Natural killer cell (primary cell): ENCODE results near the gene RNF126. TPM values are rescaled to one million over a fixed set of nuclear protein-coding genes. Genes with fewer than 3 reads are reported as not detected.
"Not testable (repeated sequence)": the region's sequence is repeated elsewhere in the genome, so short reads cannot be mapped to it uniquely, and the experiment has no call there.

Experiments used
- ATAC-seq, 3 donors: fragments of 150-1000 bp in 2 of 3; fragments of 200-7000 bp in 1 of 3; cut with Tn5 transposase; 1 replicate in 1 of 3; 2 replicates in 2 of 3; pipeline ENCODE4 v1.10.0; 2021; ENCODE audit warnings: mild to moderate bottlenecking in 2 of 3, moderate library complexity in 2 of 3
- DNase-seq, 2 donors: peaks; one replicate each; pipeline versions ENCODE4 v3.0.0 to v3.0.0-alpha.2; 2013 to 2021; ENCODE audit warnings: mixed read lengths in 1 of 2
- H3K27ac ChIP-seq: one replicate; pipeline ENCODE4 v1.5.1; 2013; ENCODE audit warnings: mild to moderate bottlenecking, low read length
- H3K27me3 ChIP-seq: one replicate; pipeline ENCODE4 v1.6.1; 2013; ENCODE audit warnings: low read length; ENCODE audit not compliant: control insufficient read depth, insufficient read depth
- H3K36me3 ChIP-seq: one replicate; pipeline ENCODE4 v1.6.1; 2013; ENCODE audit warnings: low read length; ENCODE audit not compliant: control insufficient read depth, insufficient read depth
- H3K4me1 ChIP-seq: one replicate; pipeline ENCODE4 v1.6.1; 2013; ENCODE audit warnings: low read length; ENCODE audit not compliant: control insufficient read depth, insufficient read depth
- H3K4me3 ChIP-seq: one replicate; pipeline ENCODE4 v1.5.1; 2013; ENCODE audit warnings: low read length
- H3K9me3 ChIP-seq: one replicate; pipeline ENCODE4 v1.6.1; 2013; ENCODE audit warnings: low read length; ENCODE audit not compliant: control insufficient read depth, insufficient read depth
- H3K27ac Mint-ChIP-seq, 2 donors: one replicate each; pipeline ENCODE4 v1.8.0; 2022; ENCODE audit warnings: mild to moderate bottlenecking in 2 of 2, mixed read lengths in 2 of 2, moderate library complexity in 1 of 2
- H3K27me3 Mint-ChIP-seq, 2 donors: one replicate each; pipeline ENCODE4 v1.8.0; 2022; ENCODE audit warnings: low read depth in 2 of 2, mixed read lengths in 2 of 2
- H3K36me3 Mint-ChIP-seq: one replicate; pipeline ENCODE4 v1.8.0; 2022; ENCODE audit warnings: mixed read lengths
- H3K4me1 Mint-ChIP-seq, 2 donors: one replicate each; pipeline ENCODE4 v1.8.0; 2022; ENCODE audit warnings: mixed read lengths in 2 of 2
- H3K4me3 Mint-ChIP-seq: one replicate; pipeline ENCODE4 v1.8.0; 2022; ENCODE audit warnings: mild to moderate bottlenecking, moderate library complexity, mixed read lengths
- H3K9me3 Mint-ChIP-seq, 2 donors: one replicate each; pipeline ENCODE4 v1.8.0; 2022; ENCODE audit warnings: mixed read lengths in 2 of 2
- CTCF ChIP-seq: fragments of 200-600 bp; IDR thresholded peaks from one replicate; pipeline ENCODE4 v1.8.0; 2022; ENCODE audit warnings: antibody characterized with exemption
- WGBS: methylation state at CpG from one replicate; pipeline ENCODE4 v1.1.7; 2013; ENCODE audit warnings: missing lambda C conversion rate; ENCODE audit not compliant: insufficient coverage; 5-methylcytosine and 5-hydroxymethylcytosine counted together
- intact Hi-C: fragments of 100-400 bp; cut with micrococcal nuclease; formaldehyde crosslinking; loops from one replicate; pipeline ENCODE4 v1.14.2; 2022
- total RNA-seq, 4 donors: library from RNA; stranded (reverse); fragments of 120-200 nt in 1 of 4; gene quantifications; one replicate each; pipeline versions ENCODE4 v1.2.3 to v1.2.4, GENCODE V29; 2013 to 2022

RNF126 gene
- total RNA-seq, 3 donors from 2014 or later (not counting 1 experiment from before 2014, with no cell fraction given), result 119 to 149 (median 146) TPM

GRCh38 chr19:633068-633785, 29.8 kb downstream of the RNF126 start, which contains the start of gene POLRMT:
POLRMT (minus strand) TSS chr19:633537; CDS start chr19:633512, 25 bp downstream.
- Mint-ChIP-seq H3K36me3 (no peaks in the 10 kb centered on the region), H3K27ac (peak within 1 kb of the TSS; percentile 87 to 95), H3K4me1 (peaks cover 9 to 26% of the 10 kb centered on the region in 2 donors), H3K4me3 (peak within 1 kb of the TSS; percentile 82), H3K9me3 (no peaks in the 10 kb centered on the region), H3K27me3 (no peaks in the 10 kb centered on the region)
- Histone ChIP-seq H3K9me3 (no peaks in the 10 kb centered on the region), H3K36me3 (peaks cover 11% of the 10 kb centered on the region), H3K4me3 (peak within 1 kb of the TSS; percentile 77), H3K4me1 (peaks cover 25% of the 10 kb centered on the region), H3K27ac (peak within 1 kb of the TSS; percentile 79), H3K27me3 (no peaks in the 10 kb centered on the region)
- DNase-seq (peak; percentile 86 to 99), ATAC-seq (peak; percentile 94 to 96 (median 95))
- WGBS, result under 1% methylated on average over 67 of the region's 67 CpGs
- intact Hi-C loops, result no loop called here
- TF ChIP-seq CTCF, result no peak

- Histone ChIP-seq H3K4me3 (peak overlapping the region; percentile 77), H3K27ac (peak overlapping the region; percentile 43), H3K9me3 (no peaks in the 10 kb centered on the region), H3K27me3 (no peaks in the 10 kb centered on the region), H3K4me1 (peaks cover 24% of the 10 kb centered on the region), H3K36me3 (peaks cover 17% of the 10 kb centered on the region)
- Mint-ChIP-seq H3K36me3 (no peaks in the 10 kb centered on the region), H3K9me3 (no peaks in the 10 kb centered on the region), H3K4me1 (peaks cover 9 to 26% of the 10 kb centered on the region in 2 donors), H3K4me3 (peak overlapping the region; percentile 82), H3K27ac (peak overlapping the region; percentile 87 to 95), H3K27me3 (no peaks in the 10 kb centered on the region)
- intact Hi-C loops, result no loop called here
- no peak for ATAC-seq
- DNase-seq, result peak in 1 of 2 donors; percentile 43
- no peak for TF ChIP-seq CTCF
- 7% methylated on average over 35 of the region's 35 CpGs for WGBS
Measured at GRCh38 chr19:632579-633067, 30.4 kb downstream of the RNF126 start.

- ATAC-seq (no peak), DNase-seq (no peak)
- Histone ChIP-seq H3K27ac (no peak overlapping the region), H3K4me3 (no peak overlapping the region), H3K9me3 (no peaks in the 10 kb centered on the region), H3K27me3 (no peaks in the 10 kb centered on the region), H3K36me3 (peaks cover 24% of the 10 kb centered on the region), H3K4me1 (peaks cover 24% of the 10 kb centered on the region)
- Mint-ChIP-seq H3K9me3 (no peaks in the 10 kb centered on the region), H3K27ac (no peak overlapping the region), H3K27me3 (no peaks in the 10 kb centered on the region), H3K4me1 (peaks cover 9 to 26% of the 10 kb centered on the region in 2 donors), H3K4me3 (peak overlapping the region; percentile 35), H3K36me3 (no peaks in the 10 kb centered on the region)
- intact Hi-C loops, result no loop called here
- no peak for TF ChIP-seq CTCF
- 97% methylated on average over 30 of the region's 30 CpGs for WGBS
Measured at GRCh38 chr19:629961-630714, 32.9 kb downstream of the RNF126 start.

- ATAC-seq, H3K27ac Mint-ChIP-seq, H3K36me3 Mint-ChIP-seq, H3K27me3 Mint-ChIP-seq, H3K9me3 Mint-ChIP-seq, intact Hi-C loops, H3K27ac ChIP-seq, DNase-seq, H3K27me3 ChIP-seq, H3K4me3 ChIP-seq, H3K9me3 ChIP-seq, H3K4me3 Mint-ChIP-seq: not testable (repeated sequence)
- peaks cover 9 to 26% of the 10 kb centered on the region in 2 donors for H3K4me1 Mint-ChIP-seq
- Histone ChIP-seq H3K4me1 (peaks cover 24% of the 10 kb centered on the region), H3K36me3 (peaks cover 27% of the 10 kb centered on the region)
- 95% methylated on average over 25 of the region's 25 CpGs for WGBS
Measured at GRCh38 chr19:629515-629914, 33.5 kb downstream of the RNF126 start.
